SK-N-MC (cell line): Measurements from ENCODE around the gene BTC.

Source experiments
- DNase-seq: peaks from one replicate; pipeline ENCODE4 v3.0.0-alpha.2; 2011; ENCODE audit warnings: low read depth, low spot score
- H3K27ac ChIP-seq: fragments of 200-600 bp; sonication (generic); 2 replicates; pipeline ENCODE4 v1.5.1; 2016; ENCODE audit warnings: mixed run types
- H3K36me3 ChIP-seq: fragments of 200-600 bp; sonication (generic); 2 replicates; pipeline ENCODE4 v1.6.1; 2017; ENCODE audit warnings: antibody characterized with exemption, low read length, mixed read lengths; ENCODE audit not compliant: insufficient read depth
- H3K4me3 ChIP-seq: fragments of 200-600 bp; sonication (generic); 2 replicates; pipeline ENCODE4 v1.5.1; 2016
- H3K9ac ChIP-seq: fragments of 200-600 bp; sonication (generic); 2 replicates; pipeline ENCODE4 v1.8.0; 2017; ENCODE audit warnings: mixed run types, mixed read lengths; ENCODE audit not compliant: insufficient read length
- H3K9me3 ChIP-seq: fragments of 200-600 bp; sonication (generic); 2 replicates; pipeline ENCODE4 v1.6.1; 2017; ENCODE audit warnings: low read depth, mild to moderate bottlenecking, antibody characterized with exemption, low read length, moderate library complexity, mixed read lengths
- EZH2 ChIP-seq: fragments of 200-600 bp; sonication (generic); IDR thresholded peaks from one replicate; pipeline ENCODE4 v1.6.1; 2017; ENCODE audit warnings: antibody characterized with exemption
- FOXP2 ChIP-seq: optimal IDR thresholded peaks from 2 replicates; pipeline ENCODE3; 2011; ENCODE audit warnings: mild to moderate bottlenecking, moderate library complexity; ENCODE audit not compliant: insufficient read depth; ENCODE audit errors: extremely low read length, control extremely low read depth
- POLR2AphosphoS5 ChIP-seq: IDR thresholded peaks from 2 replicates; pipeline ENCODE4 v1.6.1; 2012; ENCODE audit warnings: mild to moderate bottlenecking, low read depth, low read length, borderline replicate concordance

BTC gene

DNA sequence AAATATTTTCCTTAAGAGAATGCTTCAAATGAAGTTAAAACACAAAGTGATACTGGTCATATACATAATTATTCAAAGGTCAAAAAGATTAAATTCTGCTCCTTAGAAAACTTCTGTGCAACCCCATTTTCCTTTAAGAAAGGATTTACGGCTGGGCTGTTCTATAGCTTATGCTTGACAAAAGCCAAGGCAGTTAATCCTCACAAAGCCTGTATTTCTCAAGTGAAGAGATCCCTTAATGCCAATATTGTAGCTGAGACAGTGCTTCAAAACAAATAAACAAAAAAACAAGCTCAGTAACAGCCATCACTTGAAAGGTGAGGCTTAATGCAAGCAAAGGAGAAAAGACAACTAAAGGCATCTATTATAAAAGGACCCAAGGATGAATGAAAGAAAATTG is 42.5 kb downstream of the BTC start:
- H3K9ac ChIP-seq: no peak overlapping the region
- H3K9me3 ChIP-seq: no peaks in the 10 kb centered on the region
- no peak overlapping the region for H3K27ac ChIP-seq
- no peaks in the 10 kb centered on the region for H3K36me3 ChIP-seq
- TF ChIP-seq POLR2AphosphoS5 (no peak), FOXP2 (no peak), EZH2 (no peak)
- H3K4me3 ChIP-seq: no peak overlapping the region
- no peak for DNase-seq

DNA sequence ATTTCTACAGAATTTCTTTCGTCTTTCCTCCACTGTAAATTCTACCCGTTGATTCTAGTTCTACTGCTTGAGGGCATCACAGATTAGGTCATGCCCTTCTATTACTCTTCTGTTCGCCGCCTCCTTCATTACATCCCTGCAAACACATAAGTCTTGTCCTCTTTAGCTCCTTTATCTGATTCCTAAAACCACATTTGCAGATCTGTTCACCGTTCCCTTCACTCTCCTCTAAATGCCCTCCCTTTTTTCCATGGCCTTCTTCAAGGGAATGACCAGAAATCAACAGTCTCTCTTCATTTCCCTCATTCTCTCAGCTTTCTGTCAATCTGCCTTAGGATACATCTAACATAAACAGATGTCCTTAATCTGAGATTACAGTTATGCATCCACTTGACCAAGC is 43.1 kb downstream of the BTC start:
- Histone ChIP-seq H3K9ac (no peak overlapping the region), H3K36me3 (no peaks in the 10 kb centered on the region), H3K9me3 (no peaks in the 10 kb centered on the region), H3K4me3 (no peak overlapping the region), H3K27ac (no peak overlapping the region)
- DNase-seq: no peak
- TF ChIP-seq POLR2AphosphoS5: no peak
- TF ChIP-seq FOXP2: no peak
- no peak for TF ChIP-seq EZH2

DNA sequence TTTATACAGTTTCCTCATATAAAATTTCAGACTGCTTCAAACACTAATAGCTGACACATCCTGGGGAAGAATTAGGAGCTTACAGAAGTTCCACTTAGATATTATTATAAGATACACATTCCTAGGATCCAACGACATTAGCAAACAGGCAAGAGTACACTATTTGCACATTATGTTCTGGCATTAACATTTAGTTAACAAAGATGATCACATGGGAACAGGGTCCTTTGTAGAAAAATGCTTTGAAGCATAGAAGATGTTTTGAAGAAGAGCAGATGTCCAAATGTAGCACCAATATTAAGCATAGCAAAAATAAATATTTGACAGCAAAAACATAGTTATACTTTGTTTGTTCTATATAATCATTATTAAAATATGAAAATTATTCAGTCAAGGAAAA is 52.1 kb downstream of the BTC start:
- Histone ChIP-seq H3K27ac (no peak overlapping the region), H3K9me3 (no peaks in the 10 kb centered on the region), H3K4me3 (no peak overlapping the region), H3K36me3 (no peaks in the 10 kb centered on the region), H3K9ac (no peak overlapping the region)
- no peak for DNase-seq
- TF ChIP-seq POLR2AphosphoS5: no peak
- TF ChIP-seq EZH2: no peak
- TF ChIP-seq FOXP2: no peak

DNA sequence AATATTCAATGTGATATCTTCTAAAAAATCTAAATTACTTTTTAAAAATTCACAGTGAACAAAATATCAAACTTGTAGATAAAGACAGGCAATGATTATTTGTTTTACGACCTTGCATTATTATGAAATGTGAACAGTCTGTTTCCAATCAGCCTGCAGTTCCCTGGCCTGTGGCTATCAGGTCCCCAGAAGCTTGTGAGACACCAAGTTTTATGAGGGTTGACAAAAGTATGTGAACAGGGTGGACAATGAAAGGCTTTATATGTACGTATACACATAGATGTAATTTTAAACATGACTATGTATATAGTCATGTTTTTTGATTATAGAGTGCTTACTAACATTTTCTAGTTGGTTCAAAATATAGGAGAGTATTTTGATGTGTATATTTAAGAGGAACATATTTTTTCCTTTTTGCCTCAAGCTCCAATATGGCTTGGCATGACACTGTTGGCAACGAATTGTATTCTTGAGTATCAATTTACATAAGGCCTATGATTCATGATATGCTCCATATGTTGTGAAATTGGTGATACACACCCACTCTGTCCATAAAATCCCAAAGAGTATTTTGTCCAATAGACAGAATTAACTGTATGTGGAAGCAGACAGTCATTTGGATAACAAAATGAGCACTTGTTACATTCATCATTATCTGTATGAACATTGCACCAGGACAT is 55.7 kb downstream of the BTC start:
- H3K27ac ChIP-seq: no peak overlapping the region
- no peak for TF ChIP-seq FOXP2
- no peaks in the 10 kb centered on the region for H3K9me3 ChIP-seq
- no peaks in the 10 kb centered on the region for H3K36me3 ChIP-seq
- H3K9ac ChIP-seq: no peak overlapping the region
- DNase-seq: no peak
- H3K4me3 ChIP-seq: no peak overlapping the region

DNA sequence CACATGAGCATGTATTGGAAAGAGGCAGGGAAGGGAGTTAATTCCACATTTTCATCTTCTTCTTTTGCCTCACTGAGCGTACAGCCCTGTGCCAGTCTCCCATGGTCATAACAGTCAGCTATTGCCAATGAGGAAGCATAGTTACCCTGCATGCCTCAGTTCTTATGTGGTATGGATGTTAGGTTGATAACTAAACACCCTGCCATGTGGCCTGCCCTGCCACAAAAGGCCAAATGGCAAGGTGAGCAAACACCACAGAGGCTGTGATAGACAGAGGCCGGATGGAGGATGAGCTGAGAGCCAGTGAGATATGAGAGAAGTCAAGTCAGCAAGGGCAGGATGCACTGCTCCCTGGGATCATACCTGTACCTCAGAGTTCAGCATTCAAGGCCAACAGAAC is 59.3 kb downstream of the BTC start:
- TF ChIP-seq EZH2 (no peak), FOXP2 (no peak), POLR2AphosphoS5 (no peak)

DNA sequence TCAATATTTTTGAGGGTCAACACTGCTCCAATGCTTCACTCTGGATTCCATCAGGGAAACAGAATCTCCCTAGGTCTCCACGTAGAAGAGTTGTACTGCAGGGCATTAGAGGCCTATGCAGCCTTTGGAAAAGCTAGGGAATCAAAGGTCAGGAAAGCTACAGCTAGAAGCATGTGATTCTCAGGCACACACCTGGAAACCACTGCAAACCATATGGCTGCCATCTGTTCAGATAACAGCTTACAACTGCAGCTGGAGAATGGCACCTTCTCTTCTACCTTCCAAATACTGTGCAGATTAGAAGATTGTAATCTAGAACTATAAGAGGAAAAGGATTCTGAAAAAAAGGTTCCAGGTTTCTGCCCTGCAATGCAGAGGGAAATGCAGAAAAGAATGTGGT is 60.6 kb downstream of the BTC start:
- DNase-seq: no peak
- no peak overlapping the region for H3K27ac ChIP-seq
- TF ChIP-seq POLR2AphosphoS5: no peak
- TF ChIP-seq FOXP2: no peak
- no peak for TF ChIP-seq EZH2
- no peaks in the 10 kb centered on the region for H3K9me3 ChIP-seq
- H3K4me3 ChIP-seq: no peak overlapping the region
- H3K36me3 ChIP-seq: no peaks in the 10 kb centered on the region
- H3K9ac ChIP-seq: no peak overlapping the region

More for the DNA sequence above, 59.3 kb downstream of the BTC start:
- H3K36me3 ChIP-seq: no peaks in the 10 kb centered on the region
- no peaks in the 10 kb centered on the region for H3K9me3 ChIP-seq
- no peak overlapping the region for H3K27ac ChIP-seq
- H3K9ac ChIP-seq: no peak overlapping the region
- DNase-seq: no peak
- no peak overlapping the region for H3K4me3 ChIP-seq

DNA sequence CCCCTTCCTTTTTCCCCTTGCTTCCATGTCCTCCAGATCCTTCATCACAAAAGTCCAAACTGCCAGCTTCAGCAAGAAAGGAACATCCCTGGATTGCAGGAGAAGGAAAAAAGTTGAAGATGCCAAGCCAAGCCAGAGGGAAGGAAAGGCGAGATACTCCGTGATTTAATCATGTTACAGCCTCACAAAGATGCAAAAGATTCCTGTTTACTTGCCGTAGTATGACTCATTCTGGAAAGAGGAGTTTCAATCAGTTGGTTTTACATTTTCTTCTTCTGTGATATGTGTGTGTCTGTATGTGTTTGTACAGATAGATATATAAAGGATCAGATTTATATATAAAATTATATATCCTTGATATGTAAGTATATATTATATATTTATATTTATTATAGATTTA is 69.3 kb downstream of the BTC start:
- Histone ChIP-seq H3K9me3 (no peaks in the 10 kb centered on the region), H3K27ac (no peak overlapping the region), H3K4me3 (no peak overlapping the region), H3K9ac (no peak overlapping the region), H3K36me3 (no peaks in the 10 kb centered on the region)
- TF ChIP-seq FOXP2: no peak
- TF ChIP-seq POLR2AphosphoS5: no peak
- TF ChIP-seq EZH2: no peak
- DNase-seq: no peak

DNA sequence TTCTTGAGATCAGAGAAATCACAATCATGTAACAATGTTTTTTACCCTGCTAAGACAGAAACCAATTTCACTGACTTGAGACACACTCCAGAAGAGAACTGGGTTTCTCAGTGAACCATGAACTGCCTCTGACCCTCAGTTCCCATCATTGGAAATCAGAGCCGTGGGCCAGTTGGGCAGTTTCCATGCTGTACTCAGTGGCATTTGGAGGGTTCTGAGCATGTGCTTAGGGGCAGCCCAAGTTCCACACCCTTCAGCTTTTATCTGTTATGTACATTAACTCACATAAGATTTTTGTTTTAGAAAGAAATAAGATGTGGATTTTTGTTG is 77.9 kb downstream of the BTC start:
- no peak overlapping the region for H3K9ac ChIP-seq
- H3K4me3 ChIP-seq: no peak overlapping the region
- no peaks in the 10 kb centered on the region for H3K36me3 ChIP-seq
- no peak overlapping the region for H3K27ac ChIP-seq
- no peak for TF ChIP-seq POLR2AphosphoS5
- TF ChIP-seq EZH2: no peak
- no peak for TF ChIP-seq FOXP2
- no peak for DNase-seq
- no peaks in the 10 kb centered on the region for H3K9me3 ChIP-seq

DNA sequence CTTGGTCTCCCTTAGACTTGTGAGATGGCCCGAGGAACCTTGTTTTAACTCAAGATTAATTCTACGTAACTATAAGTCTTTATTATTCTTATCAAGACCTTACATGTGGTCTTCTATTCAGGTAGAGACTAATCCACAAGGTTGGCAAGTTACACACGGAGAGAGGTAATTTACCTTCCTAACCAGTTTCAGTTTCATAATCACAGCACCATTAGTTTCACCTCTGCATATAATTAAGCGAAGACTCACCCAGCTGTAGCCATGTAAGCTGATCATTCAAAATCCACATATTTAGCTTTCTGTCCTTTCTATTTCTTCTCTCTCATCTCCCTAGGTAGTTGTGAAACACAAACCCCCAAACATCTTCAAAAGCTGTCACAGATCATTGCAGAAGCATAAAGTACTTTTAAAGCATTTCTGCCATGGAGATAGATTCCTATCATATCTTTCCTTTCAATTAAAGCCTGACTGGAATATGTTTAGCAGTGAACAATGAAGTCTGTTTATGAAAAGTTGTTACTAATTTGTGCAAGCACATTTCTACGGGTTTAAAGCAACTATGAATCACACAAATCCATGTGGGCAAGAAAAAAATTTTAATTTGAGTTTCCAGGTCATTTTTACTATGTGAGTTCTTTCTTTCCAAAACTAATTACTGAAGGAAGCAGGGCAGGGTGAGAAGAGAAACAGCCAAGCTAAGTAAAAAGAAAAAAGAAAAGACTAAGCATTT is 78.5 kb downstream of the BTC start:
- no peaks in the 10 kb centered on the region for H3K9me3 ChIP-seq
- no peak overlapping the region for H3K9ac ChIP-seq
- no peak overlapping the region for H3K4me3 ChIP-seq
- no peaks in the 10 kb centered on the region for H3K36me3 ChIP-seq
- DNase-seq: no peak
- no peak for TF ChIP-seq EZH2
- TF ChIP-seq POLR2AphosphoS5: no peak
- TF ChIP-seq FOXP2: no peak
- no peak overlapping the region for H3K27ac ChIP-seq
